Measurements from ENCODE around the gene KHDC3L. TPM values are rescaled to one million over a fixed set of nuclear protein-coding genes. Genes with fewer than 3 reads are reported as not detected.
"Not testable (repeated sequence)": the region's sequence is repeated elsewhere in the genome, so short reads cannot be mapped to it uniquely, and the experiment has no call there.

The KHDC3L gene
- total RNA-seq, 2 donors from 2014 or later, result not detected

- Mint-ChIP-seq H3K4me3 (no peak within 1 kb of the TSS), H3K27me3 (peaks cover 10 to 17% of the 10 kb centered on the region in 2 donors), H3K9me3 (no peaks in the 10 kb centered on the region), H3K4me1 (ENCODE audit: low read depth in 2 of 2) (peaks cover 0 to 3% of the 10 kb centered on the region in 2 donors), H3K27ac (no peak within 1 kb of the TSS), H3K36me3 (no peaks in the 10 kb centered on the region)
- no peak for DNase-seq (ENCODE audit: low spot score)
- no peak for ATAC-seq
These were observed 8.5 kb upstream of the KHDC3L start, which contains the start of gene DPPA5 for GRCh38 chr6:73353636-73354593. Gene DPPA5 (minus strand): TSS chr6:73354276. CDS start chr6:73354225, 51 bp downstream.

DNA sequence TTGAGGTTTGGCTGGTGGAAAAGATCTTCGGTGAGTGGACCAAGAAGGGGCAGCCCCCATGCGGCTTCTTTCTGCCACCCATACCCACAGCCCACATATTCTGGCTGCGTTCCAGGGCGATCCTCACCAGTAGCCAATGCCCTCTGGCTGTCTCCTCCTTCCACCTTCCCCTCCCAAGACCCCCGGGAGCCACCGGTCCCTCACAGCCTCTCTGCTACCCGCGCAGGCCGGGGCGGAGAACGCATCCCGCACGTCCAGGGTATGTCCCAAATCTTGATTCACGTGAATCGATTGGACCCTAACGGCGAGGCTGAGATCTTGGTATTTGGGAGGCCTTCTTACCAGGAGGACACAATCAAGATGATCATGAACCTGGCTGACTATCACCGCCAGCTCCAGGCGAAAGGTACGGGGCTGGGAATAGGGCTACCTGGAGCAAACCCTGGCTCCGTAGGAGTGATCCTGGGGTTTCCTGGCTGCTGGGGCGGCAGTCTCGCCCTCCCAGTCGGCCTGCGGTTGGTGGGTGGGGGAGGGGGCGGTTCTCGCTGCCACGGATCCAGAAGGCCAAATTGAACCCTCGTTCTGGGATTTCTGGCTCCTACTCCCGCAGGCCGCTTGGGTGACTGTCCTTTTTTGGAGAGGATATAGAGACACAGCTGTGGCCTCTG lies 545 bp downstream of the KHDC3L start:
- Mint-ChIP-seq H3K36me3 (no peaks in the 10 kb centered on the region), H3K9me3 (no peaks in the 10 kb centered on the region), H3K27me3 (peaks cover 0 to 8% of the 10 kb centered on the region in 2 donors), H3K27ac (no peak overlapping the region), H3K4me3 (no peak overlapping the region), H3K4me1 (ENCODE audit: low read depth in 2 of 2) (no peaks in the 10 kb centered on the region)
- DNase-seq (ENCODE audit: low spot score), result no peak
- ATAC-seq, result no peak

DNA sequence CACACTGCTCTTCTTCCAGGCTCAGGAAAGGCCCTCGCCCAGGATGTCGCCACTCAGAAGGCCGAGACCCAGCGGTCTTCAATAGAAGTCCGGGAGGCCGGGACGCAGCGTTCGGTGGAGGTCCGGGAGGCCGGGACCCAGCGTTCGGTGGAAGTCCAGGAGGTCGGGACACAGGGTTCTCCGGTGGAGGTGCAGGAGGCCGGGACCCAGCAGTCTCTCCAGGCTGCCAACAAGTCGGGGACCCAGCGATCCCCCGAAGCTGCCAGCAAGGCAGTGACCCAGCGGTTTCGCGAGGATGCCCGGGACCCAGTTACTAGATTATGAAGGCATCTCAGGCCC lies 1.0 kb downstream of the KHDC3L start:
- Mint-ChIP-seq H3K36me3 (no peaks in the 10 kb centered on the region), H3K9me3 (no peaks in the 10 kb centered on the region), H3K4me3 (no peak overlapping the region), H3K4me1 (ENCODE audit: low read depth in 2 of 2) (no peaks in the 10 kb centered on the region), H3K27ac (no peak overlapping the region), H3K27me3 (peaks cover 0 to 8% of the 10 kb centered on the region in 2 donors)
- DNase-seq (ENCODE audit: low spot score) (no peak), ATAC-seq (no peak)

GRCh38 chr6:73364121-73364520 lies 1.7 kb downstream of the KHDC3L start:
- H3K27ac Mint-ChIP-seq, result no peak overlapping the region
- H3K4me3 Mint-ChIP-seq, result no peak overlapping the region
- DNase-seq (ENCODE audit: low spot score) (no peak), ATAC-seq (no peak)
- H3K36me3 Mint-ChIP-seq, result no peaks in the 10 kb centered on the region
- no peaks in the 10 kb centered on the region for H3K9me3 Mint-ChIP-seq
- no peaks in the 10 kb centered on the region for H3K4me1 Mint-ChIP-seq (ENCODE audit: low read depth in 2 of 2)
- peaks cover 0 to 8% of the 10 kb centered on the region in 2 donors for H3K27me3 Mint-ChIP-seq

- no peak overlapping the region for H3K27ac Mint-ChIP-seq
- ATAC-seq, result no peak
These were observed 2.1 kb downstream of the KHDC3L start for GRCh38 chr6:73364549-73364948.

GRCh38 chr6:73367761-73368355 lies 5.4 kb downstream of the KHDC3L start:
- Mint-ChIP-seq H3K27ac (no peak overlapping the region), H3K36me3 (no peaks in the 10 kb centered on the region)

More at GRCh38 chr6:73364549-73364948, 2.1 kb downstream of the KHDC3L start:
- H3K9me3 Mint-ChIP-seq, result no peaks in the 10 kb centered on the region
- H3K4me3 Mint-ChIP-seq, result no peak overlapping the region
- no peak for DNase-seq (ENCODE audit: low spot score)
- H3K4me1 Mint-ChIP-seq (ENCODE audit: low read depth in 2 of 2), result no peaks in the 10 kb centered on the region
- peaks cover 0 to 8% of the 10 kb centered on the region in 2 donors for H3K27me3 Mint-ChIP-seq
- H3K36me3 Mint-ChIP-seq, result no peaks in the 10 kb centered on the region

GRCh38 chr6:73368675-73369074 lies 6.2 kb downstream of the KHDC3L start:
- H3K27me3 Mint-ChIP-seq, result peaks cover 0 to 3% of the 10 kb centered on the region in 2 donors
- no peak overlapping the region for H3K27ac Mint-ChIP-seq
- DNase-seq (ENCODE audit: low spot score), result no peak
- H3K4me1 Mint-ChIP-seq (ENCODE audit: low read depth in 2 of 2), result no peaks in the 10 kb centered on the region
- no peak for ATAC-seq
- H3K36me3 Mint-ChIP-seq, result no peaks in the 10 kb centered on the region
- H3K9me3 Mint-ChIP-seq, result no peaks in the 10 kb centered on the region
- no peak overlapping the region for H3K4me3 Mint-ChIP-seq

More at GRCh38 chr6:73367761-73368355, 5.4 kb downstream of the KHDC3L start:
- no peak for DNase-seq (ENCODE audit: low spot score)
- no peak overlapping the region for H3K4me3 Mint-ChIP-seq
- peaks cover 0 to 3% of the 10 kb centered on the region in 2 donors for H3K27me3 Mint-ChIP-seq
- ATAC-seq, result no peak
- H3K4me1 Mint-ChIP-seq (ENCODE audit: low read depth in 2 of 2), result no peaks in the 10 kb centered on the region
- H3K9me3 Mint-ChIP-seq, result no peaks in the 10 kb centered on the region

DNA sequence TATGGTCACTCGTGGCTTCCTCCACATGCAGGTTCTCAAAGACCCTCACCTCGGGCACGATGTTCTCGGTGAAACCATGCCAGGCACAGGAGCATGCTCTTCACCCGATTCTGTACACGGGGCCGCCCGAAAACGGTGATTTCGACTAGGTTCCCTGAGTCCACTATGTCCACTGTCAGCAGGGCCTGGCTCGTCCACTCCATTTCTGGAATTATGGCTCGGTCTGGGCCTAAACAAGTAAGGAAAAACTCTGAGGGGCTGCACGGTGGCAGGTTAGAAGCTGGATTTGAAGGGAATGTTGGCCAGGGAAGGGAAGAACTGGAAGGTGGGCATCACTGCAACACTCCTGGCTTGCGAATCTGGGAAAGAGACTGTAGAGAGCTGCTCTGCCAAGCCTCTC lies 6.7 kb downstream of the KHDC3L start:
- ATAC-seq (no peak), DNase-seq (ENCODE audit: low spot score) (no peak)
- H3K9me3 Mint-ChIP-seq, result no peaks in the 10 kb centered on the region
- H3K27me3 Mint-ChIP-seq, result peaks cover 0 to 3% of the 10 kb centered on the region in 2 donors
- H3K27ac Mint-ChIP-seq, result no peak overlapping the region
- H3K36me3 Mint-ChIP-seq, result no peaks in the 10 kb centered on the region
- no peak overlapping the region for H3K4me3 Mint-ChIP-seq
- no peaks in the 10 kb centered on the region for H3K4me1 Mint-ChIP-seq (ENCODE audit: low read depth in 2 of 2)

- H3K27ac Mint-ChIP-seq, result no peak within 1 kb of the TSS
- ATAC-seq (peak in 1 of 2 donors; percentile 24), DNase-seq (ENCODE audit: low spot score) (no peak)
- no peaks in the 10 kb centered on the region for H3K36me3 Mint-ChIP-seq
- peaks cover 0 to 3% of the 10 kb centered on the region in 2 donors for H3K27me3 Mint-ChIP-seq
- no peaks in the 10 kb centered on the region for H3K9me3 Mint-ChIP-seq
- H3K4me3 Mint-ChIP-seq, result no peak within 1 kb of the TSS
- H3K4me1 Mint-ChIP-seq (ENCODE audit: low read depth in 2 of 2), result no peaks in the 10 kb centered on the region
These were observed 7.1 kb downstream of the KHDC3L start, which contains the start of gene OOEP for GRCh38 chr6:73369563-73369962. Gene OOEP (minus strand): TSS chr6:73369897. CDS start chr6:73369792, 105 bp downstream.

DNA sequence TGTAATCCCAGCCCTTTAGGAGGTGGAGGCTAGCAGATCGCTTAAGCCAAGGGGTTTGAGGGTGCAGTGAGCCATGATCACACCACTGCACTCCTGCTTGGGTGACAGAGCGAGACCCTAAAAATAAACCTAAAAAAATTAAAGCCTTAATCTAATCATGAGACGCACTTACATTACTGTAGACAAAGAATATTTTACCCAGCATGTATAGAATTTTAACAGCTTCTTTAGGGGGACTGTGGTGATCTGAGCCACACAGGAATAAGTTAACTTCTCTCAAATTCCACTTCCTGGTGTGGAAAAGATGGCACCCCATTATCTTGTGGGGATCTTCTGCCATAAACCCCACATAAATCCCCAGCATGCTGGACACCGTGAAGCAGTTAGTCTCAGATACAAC lies 9.5 kb downstream of the KHDC3L start:
- Mint-ChIP-seq H3K27ac (no peak overlapping the region), H3K36me3 (no peaks in the 10 kb centered on the region), H3K27me3 (no peaks in the 10 kb centered on the region), H3K4me1 (ENCODE audit: low read depth in 2 of 2) (no peaks in the 10 kb centered on the region), H3K9me3 (no peaks in the 10 kb centered on the region), H3K4me3 (no peak overlapping the region)
- ATAC-seq (no peak), DNase-seq (ENCODE audit: low spot score) (no peak)

DNA sequence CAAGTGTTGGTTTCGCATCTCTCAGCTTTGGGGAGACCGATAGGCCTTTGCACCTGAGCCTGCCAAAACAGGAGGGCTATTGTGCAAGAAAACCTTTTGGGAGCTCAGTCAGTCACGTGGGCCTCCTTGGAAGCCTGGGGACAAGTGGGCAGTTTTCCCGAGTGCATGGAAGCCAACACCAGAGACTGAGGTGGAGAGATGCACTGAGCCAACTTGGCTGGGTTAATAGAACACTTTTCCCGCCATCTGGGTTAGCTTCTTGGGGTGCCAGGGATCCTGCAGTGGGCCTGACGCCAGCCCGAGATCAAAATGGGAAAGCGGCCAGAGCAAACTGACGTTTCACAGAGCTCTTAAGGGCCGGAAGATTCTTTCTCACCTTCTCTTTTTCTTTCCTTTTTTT lies 10.1 kb downstream of the KHDC3L start:
- Mint-ChIP-seq H3K27ac (no peak overlapping the region), H3K4me3 (no peak overlapping the region), H3K9me3 (no peaks in the 10 kb centered on the region), H3K4me1 (ENCODE audit: low read depth in 2 of 2) (no peaks in the 10 kb centered on the region), H3K27me3 (no peaks in the 10 kb centered on the region), H3K36me3 (no peaks in the 10 kb centered on the region)
- no peak for ATAC-seq
- DNase-seq (ENCODE audit: low spot score), result no peak

- no peaks in the 10 kb centered on the region for H3K9me3 Mint-ChIP-seq
- DNase-seq (ENCODE audit: low spot score) (no peak), ATAC-seq (no peak)
- H3K27ac Mint-ChIP-seq, result no peak overlapping the region
- no peaks in the 10 kb centered on the region for H3K27me3 Mint-ChIP-seq
- no peaks in the 10 kb centered on the region for H3K36me3 Mint-ChIP-seq
- no peaks in the 10 kb centered on the region for H3K4me1 Mint-ChIP-seq (ENCODE audit: low read depth in 2 of 2)
- H3K4me3 Mint-ChIP-seq, result no peak overlapping the region
These were observed 12.8 kb downstream of the KHDC3L start for GRCh38 chr6:73375216-73375615.

DNA sequence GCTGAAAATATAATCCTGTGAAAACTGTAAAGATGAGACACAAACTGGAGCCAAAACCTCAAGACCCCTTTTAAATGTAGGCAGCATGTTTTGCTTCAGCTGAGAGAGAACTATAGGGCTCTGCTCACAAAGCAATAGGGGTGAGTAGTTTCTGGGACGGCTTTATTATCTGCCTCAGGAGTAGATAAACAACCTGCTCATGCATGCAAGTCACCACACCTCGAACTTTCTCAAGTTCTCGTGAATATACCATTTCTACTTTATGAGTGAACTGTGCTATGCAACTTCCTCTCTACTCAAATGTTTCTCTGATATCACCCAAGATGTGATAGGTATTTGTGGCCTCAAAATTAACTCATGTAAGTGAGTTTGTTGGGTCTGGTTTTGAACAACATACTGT lies 14.8 kb downstream of the KHDC3L start:
- ATAC-seq, result no peak
- DNase-seq (ENCODE audit: low spot score), result no peak
- no peaks in the 10 kb centered on the region for H3K9me3 Mint-ChIP-seq

GRCh38 chr6:73381531-73381930 lies 19.1 kb downstream of the KHDC3L start:
- not testable (repeated sequence) for DNase-seq (ENCODE audit: low spot score); H3K27me3 Mint-ChIP-seq; H3K27ac Mint-ChIP-seq; ATAC-seq; H3K9me3 Mint-ChIP-seq; H3K4me3 Mint-ChIP-seq; H3K4me1 Mint-ChIP-seq (ENCODE audit: low read depth in 2 of 2); H3K36me3 Mint-ChIP-seq

More for the DNA sequence above, 14.8 kb downstream of the KHDC3L start:
- no peak overlapping the region for H3K4me3 Mint-ChIP-seq
- H3K27ac Mint-ChIP-seq, result no peak overlapping the region
- H3K4me1 Mint-ChIP-seq (ENCODE audit: low read depth in 2 of 2), result no peaks in the 10 kb centered on the region
- no peaks in the 10 kb centered on the region for H3K36me3 Mint-ChIP-seq
- H3K27me3 Mint-ChIP-seq, result no peaks in the 10 kb centered on the region
